ENCODE results near the gene IQCE.
"Not testable (repeated sequence)": the region's sequence is repeated elsewhere in the genome, so short reads cannot be mapped to it uniquely, and the experiment has no call there.

The IQCE gene

GRCh38 chr7:2554661-2555111 is 4.1 kb upstream of the IQCE start:
- DNase-seq (ENCODE audit: extremely low spot score): no peak
- TF ChIP-seq CTBP1 (IDR thresholded peaks at IDR 0.05; ENCODE audit: borderline replicate concordance): no peak
- TF ChIP-seq ARNT (IDR thresholded peaks at IDR 0.05): no peak
- no peak for TF ChIP-seq FOXA1 (IDR thresholded peaks at IDR 0.05)
- TF ChIP-seq TARDBP (IDR thresholded peaks at IDR 0.05): no peak
- 0 out of 2 replicates have a peak, but pooled peaks have one; percentile 36 for TF ChIP-seq L3MBTL2 (conservative IDR thresholded peaks at IDR 0.05)
- no peak for TF ChIP-seq SP1 (IDR thresholded peaks at IDR 0.05)
- POLR2A ChIA-PET: no interaction called here
- CTCF ChIA-PET: no interaction called here

DNA sequence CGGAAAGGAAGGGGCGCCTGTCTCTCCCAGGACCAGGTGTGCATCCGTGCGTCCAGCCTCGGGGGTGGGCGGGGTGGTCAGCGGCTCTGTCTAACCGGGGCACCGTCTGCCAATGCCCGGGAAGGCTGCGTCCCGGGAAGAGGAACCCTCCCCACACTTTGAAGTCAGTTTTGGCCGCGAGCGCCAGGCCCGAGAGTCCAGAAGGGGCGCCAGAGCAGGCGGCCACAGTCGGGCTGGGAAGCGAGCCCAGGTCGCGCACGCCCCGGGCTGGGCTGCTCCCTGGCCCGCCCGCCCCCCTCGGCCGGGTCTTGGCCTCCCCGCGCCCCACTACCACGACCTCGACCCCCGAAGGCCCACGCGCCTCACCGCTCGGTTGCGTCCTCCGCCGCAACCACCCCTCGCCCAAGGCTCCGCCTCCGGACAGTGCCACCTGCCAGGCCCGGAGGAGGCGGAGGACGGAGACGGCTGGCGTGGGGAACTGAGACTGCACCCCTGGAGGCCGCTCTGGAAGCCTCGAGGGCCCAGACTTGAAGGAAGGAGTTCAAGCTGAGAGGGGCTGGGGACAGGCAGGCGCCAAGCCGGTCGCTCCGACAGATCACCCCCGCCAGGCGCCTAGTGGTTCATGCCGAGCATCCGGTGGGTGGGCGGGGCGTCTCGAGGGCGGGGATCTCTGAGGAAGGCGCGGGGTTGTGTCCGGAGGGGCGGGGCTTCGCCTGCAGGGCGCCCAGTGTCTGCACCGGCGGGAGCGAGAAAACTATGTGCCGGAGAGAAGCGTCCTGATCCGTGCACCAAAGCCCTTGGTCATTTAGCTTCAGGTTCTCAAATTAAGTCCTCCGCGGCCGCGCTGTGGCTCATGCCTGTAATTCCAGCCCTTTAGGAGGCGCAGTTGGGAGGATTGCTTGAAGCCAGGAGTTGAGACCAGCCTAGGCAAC is 3.4 kb upstream of the IQCE start, which contains the start of gene BRAT1:
Gene BRAT1 (minus strand): TSS at position 404 of the 932 bp plus-strand sequence. CDS start 1,093 bp downstream, outside the sequence.
- ChIA-PET CTCF (interaction anchor here (0.5 to 1.0 kb wide), 5 partner anchors 17 to 153 kb away, joined by 3 read pairs; no protein-coding TSS in a partner anchor), POLR2A (interaction anchor here (0.5 to 1.0 kb wide), 3 partner anchors 10 to 75 kb away, joined by 3 to 4 read pairs (median 3); no protein-coding TSS in a partner anchor)
- TF ChIP-seq SUZ12 (IDR thresholded peaks at IDR 0.05): no peak
- TF ChIP-seq BHLHE40 (IDR thresholded peaks at IDR 0.05; ENCODE audit: borderline replicate concordance): peak; percentile 83; the same call in 1 of the 2 replicates
- TF ChIP-seq FOXM1 (IDR thresholded peaks at IDR 0.05; ENCODE audit: borderline replicate concordance): no peak
- no peak for TF ChIP-seq CTBP1 (IDR thresholded peaks at IDR 0.05; ENCODE audit: borderline replicate concordance)
- TF ChIP-seq SP1 (IDR thresholded peaks at IDR 0.05): 0 out of 2 replicates have a peak, but pooled peaks have one; percentile 36
- TF ChIP-seq PKNOX1 (IDR thresholded peaks at IDR 0.05): no peak
- DNase-seq (ENCODE audit: extremely low spot score): peak; percentile 97

GRCh38 chr7:2559283-2559950 is 638 bp downstream of the IQCE start:
- ChIA-PET POLR2A (no interaction called here), CTCF (no interaction called here)
- no peak for TF ChIP-seq SP1 (IDR thresholded peaks at IDR 0.05)
- no peak for TF ChIP-seq NFRKB (IDR thresholded peaks at IDR 0.05)
- TF ChIP-seq CTBP1 (IDR thresholded peaks at IDR 0.05; ENCODE audit: borderline replicate concordance): no peak
- no peak; the same call in 1 of the 2 replicates for TF ChIP-seq LEF1 (IDR thresholded peaks at IDR 0.05; ENCODE audit: borderline replicate concordance)
- no peak for TF ChIP-seq ELF4 (IDR thresholded peaks at IDR 0.05)
- TF ChIP-seq ZNF384 (IDR thresholded peaks at IDR 0.05): no peak
- no peak for TF ChIP-seq TARDBP (IDR thresholded peaks at IDR 0.05)
- TF ChIP-seq ARNT (IDR thresholded peaks at IDR 0.05): no peak
- no peak for TF ChIP-seq HDGF (IDR thresholded peaks at IDR 0.05; ENCODE audit: borderline replicate concordance)
- TF ChIP-seq L3MBTL2 (conservative IDR thresholded peaks at IDR 0.05): no peak
- TF ChIP-seq FOXA1 (IDR thresholded peaks at IDR 0.05): no peak
- no peak for TF ChIP-seq FOXK2 (IDR thresholded peaks at IDR 0.05)
- TF ChIP-seq SUZ12 (IDR thresholded peaks at IDR 0.05): no peak
- no peak for TF ChIP-seq FOXM1 (IDR thresholded peaks at IDR 0.05; ENCODE audit: borderline replicate concordance)
- peak; percentile 22 for DNase-seq (ENCODE audit: extremely low spot score)

DNA sequence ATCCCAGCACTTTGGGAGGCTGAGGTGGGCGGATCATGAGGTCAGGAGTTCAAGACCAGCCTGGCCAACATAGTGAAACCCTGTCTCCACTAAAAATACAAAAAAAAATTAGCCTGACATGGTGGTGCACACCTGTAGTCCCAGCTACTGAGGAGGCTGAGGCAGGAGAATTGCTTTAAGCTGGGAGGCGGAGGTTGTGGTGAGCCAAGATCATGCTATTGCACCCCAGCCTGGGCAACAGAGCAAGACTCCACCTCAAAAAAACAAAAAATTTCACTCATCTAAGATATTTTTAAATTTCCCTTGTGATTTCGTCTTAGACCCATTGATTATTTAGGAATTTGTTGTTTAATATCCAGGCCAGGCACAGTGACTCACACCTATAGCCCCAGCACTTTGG is 5.2 kb downstream of the IQCE start:
- POLR2A ChIA-PET, CTCF ChIA-PET: not testable (repeated sequence)

GRCh38 chr7:2564970-2565540 is 6.3 kb downstream of the IQCE start:
- no peak for DNase-seq (ENCODE audit: extremely low spot score)
- CTCF ChIA-PET: no interaction called here
- no peak for TF ChIP-seq FOXA1 (IDR thresholded peaks at IDR 0.05)
- TF ChIP-seq FOXM1 (IDR thresholded peaks at IDR 0.05; ENCODE audit: borderline replicate concordance): no peak
- TF ChIP-seq SP1 (IDR thresholded peaks at IDR 0.05): no peak
- no peak for TF ChIP-seq BHLHE40 (IDR thresholded peaks at IDR 0.05; ENCODE audit: borderline replicate concordance)
- TF ChIP-seq ELF4 (IDR thresholded peaks at IDR 0.05): no peak
- no peak for TF ChIP-seq TARDBP (IDR thresholded peaks at IDR 0.05)
- TF ChIP-seq PKNOX1 (IDR thresholded peaks at IDR 0.05): no peak
- no peak for TF ChIP-seq CTBP1 (IDR thresholded peaks at IDR 0.05; ENCODE audit: borderline replicate concordance)
- no peak for TF ChIP-seq ZNF384 (IDR thresholded peaks at IDR 0.05)
- TF ChIP-seq NFRKB (IDR thresholded peaks at IDR 0.05): no peak
- no peak for TF ChIP-seq FOXK2 (IDR thresholded peaks at IDR 0.05)
- no peak for TF ChIP-seq ARNT (IDR thresholded peaks at IDR 0.05)
- POLR2A ChIA-PET: no interaction called here

More for the DNA sequence above, 5.2 kb downstream of the IQCE start:
- not testable (repeated sequence) for DNase-seq (ENCODE audit: extremely low spot score)

GRCh38 chr7:2566348-2566889 is 7.6 kb downstream of the IQCE start:
- DNase-seq (ENCODE audit: extremely low spot score): no peak
- no peak for TF ChIP-seq FOXK2 (IDR thresholded peaks at IDR 0.05)
- peak; percentile 35; the same call in 1 of the 2 replicates for TF ChIP-seq ZNF384 (IDR thresholded peaks at IDR 0.05)
- CTCF ChIA-PET: no interaction called here
- POLR2A ChIA-PET: no interaction called here
